HUES64 (cell line): ENCODE measurements around the gene SEL1L3. TPM values are rescaled to one million over a fixed set of nuclear protein-coding genes. Genes with fewer than 3 reads are reported as not detected.
"Not testable (repeated sequence)": the region's sequence is repeated elsewhere in the genome, so short reads cannot be mapped to it uniquely, and the experiment has no call there.

Experiments
- H3K27ac ChIP-seq: 2 replicates; pipeline ENCODE4 v1.7.0; 2013; ENCODE audit warnings: low read depth, low read length, inconsistent platforms
- H3K27me3 ChIP-seq: 2 replicates; pipeline ENCODE4 v1.6.1; 2013; ENCODE audit warnings: mild to moderate bottlenecking, low read length; ENCODE audit not compliant: insufficient read depth
- H3K36me3 ChIP-seq: 2 replicates; pipeline ENCODE4 v1.6.1; 2013; ENCODE audit warnings: mild to moderate bottlenecking, low read length; ENCODE audit not compliant: insufficient read depth
- H3K4me1 ChIP-seq: 2 replicates; pipeline ENCODE4 v1.6.1; 2013; ENCODE audit warnings: mild to moderate bottlenecking, low read length, moderate library complexity; ENCODE audit not compliant: insufficient read depth
- H3K4me3 ChIP-seq: 2 replicates; pipeline ENCODE4 v1.5.1; 2013; ENCODE audit warnings: mild to moderate bottlenecking, low read length, moderate library complexity
- H3K9ac ChIP-seq: 2 replicates; pipeline ENCODE4 v1.6.1; 2013; ENCODE audit warnings: mild to moderate bottlenecking, low read depth, low read length
- H3K9me3 ChIP-seq: 2 replicates; pipeline ENCODE4 v1.6.1; 2013; ENCODE audit warnings: low read depth, low read length; ENCODE audit not compliant: insufficient read depth
- WGBS: fragments of 150-250, 120-280 bp; methylation state at CpG from one replicate; pipeline ENCODE4 v1.1.7; 2013; ENCODE audit warnings: missing lambda C conversion rate; 5-methylcytosine and 5-hydroxymethylcytosine counted together
- polyA plus RNA-seq, 2 experiments: library from polyadenylated mRNA; stranded (reverse); fragments of 50-300 nt; gene quantifications; one replicate each; pipeline ENCODE4 v1.2.3, GENCODE V29; 2013

The SEL1L3 gene
- 24.9 TPM for polyA plus RNA-seq (2013, experiment 1 of 2)
- polyA plus RNA-seq (2013, experiment 2 of 2) = 24.5 TPM

DNA sequence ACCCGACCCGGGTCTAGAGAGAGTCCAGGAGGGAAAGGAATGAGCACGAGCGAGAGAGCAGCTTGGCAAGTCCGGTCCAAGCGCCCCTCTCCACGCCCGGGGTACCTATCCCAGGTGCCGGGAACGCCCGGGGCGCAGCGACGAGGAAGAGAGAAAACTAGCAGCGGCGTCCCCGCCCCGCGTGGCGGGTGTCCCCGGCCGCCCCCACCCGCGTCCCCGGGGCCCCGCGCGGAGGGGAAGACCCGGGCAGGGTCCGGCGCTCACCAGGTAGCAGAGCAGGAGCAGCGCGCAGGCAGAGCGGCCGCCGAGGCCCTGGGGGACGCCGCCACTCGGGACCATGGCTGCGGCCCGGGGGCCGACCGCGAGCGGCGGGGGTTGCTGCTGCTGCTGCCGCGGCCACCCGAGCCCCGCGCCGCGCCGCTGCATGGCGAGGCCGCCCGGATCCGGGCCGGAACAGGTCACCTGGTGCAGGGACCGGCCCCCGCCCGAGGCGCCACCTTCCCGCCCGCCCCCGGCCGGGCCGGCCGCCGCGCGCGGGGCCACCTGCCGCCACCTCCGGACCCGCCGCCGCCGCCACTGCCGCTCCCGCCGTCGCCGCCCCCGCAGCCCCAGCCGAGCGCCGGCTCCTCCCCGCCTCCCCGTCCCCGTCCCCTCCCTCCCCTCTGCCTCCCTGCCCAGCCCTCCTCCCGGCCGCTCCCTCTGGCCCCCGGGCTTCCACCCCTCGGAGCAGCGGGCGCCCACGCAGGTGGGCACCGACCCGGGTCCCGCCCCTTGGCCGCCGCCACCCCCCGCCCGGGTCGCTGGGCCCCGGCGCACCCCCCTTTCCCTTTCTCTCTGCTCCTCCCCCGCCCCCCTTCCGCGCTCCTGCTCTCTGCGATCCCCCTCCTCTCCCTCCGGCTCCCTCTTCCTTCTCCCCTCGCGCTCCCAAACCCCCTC is at the start of gene SEL1L3:
Gene SEL1L3, minus strand, starts transcription at position 578 of the 936 bp plus-strand sequence. Its CDS starts 152 bp downstream, at position 426.
- H3K36me3 ChIP-seq = no peaks in the 10 kb centered on the region
- peak within 1 kb of the TSS; percentile 78 for H3K4me3 ChIP-seq
- peak within 1 kb of the TSS; percentile 77 for H3K9ac ChIP-seq
- peaks cover 26% of the 10 kb centered on the region for H3K4me1 ChIP-seq
- H3K9me3 ChIP-seq = no peaks in the 10 kb centered on the region
- under 1% methylated on average over 112 of the region's 115 CpGs for WGBS
- H3K27me3 ChIP-seq = peaks cover 29% of the 10 kb centered on the region; the same call in 1 of the 2 replicates
- peak within 1 kb of the TSS; percentile 71; the same call in 1 of the 2 replicates for H3K27ac ChIP-seq

DNA sequence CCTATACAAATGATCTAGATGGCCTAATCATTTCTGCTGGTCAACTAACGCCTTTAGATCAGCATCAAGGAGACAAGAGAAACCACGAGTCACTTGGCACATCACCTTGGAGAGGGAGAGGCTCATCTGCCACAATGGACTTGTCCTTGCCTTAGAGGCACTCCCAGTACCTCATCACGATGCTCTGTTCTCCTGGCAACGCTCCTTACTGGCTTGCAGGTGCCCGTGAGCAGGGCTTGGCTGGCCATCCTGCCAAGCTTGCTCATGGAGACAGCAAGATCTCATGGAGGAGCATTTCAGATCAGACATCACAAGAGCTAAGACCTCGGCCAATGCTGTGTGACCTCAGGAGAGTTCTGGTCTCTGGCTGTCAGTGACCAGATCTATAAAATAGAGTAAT is 48.6 kb upstream of the SEL1L3 start:
- Histone ChIP-seq H3K4me1 (peaks cover 16% of the 10 kb centered on the region; the same call in 1 of the 2 replicates), H3K36me3 (no peaks in the 10 kb centered on the region), H3K27me3 (peaks cover 10% of the 10 kb centered on the region; the same call in 1 of the 2 replicates), H3K27ac (no peak overlapping the region), H3K9ac (no peak overlapping the region), H3K4me3 (no peak overlapping the region), H3K9me3 (no peaks in the 10 kb centered on the region)
- 78% methylated on average over 6 of the region's 6 CpGs for WGBS

DNA sequence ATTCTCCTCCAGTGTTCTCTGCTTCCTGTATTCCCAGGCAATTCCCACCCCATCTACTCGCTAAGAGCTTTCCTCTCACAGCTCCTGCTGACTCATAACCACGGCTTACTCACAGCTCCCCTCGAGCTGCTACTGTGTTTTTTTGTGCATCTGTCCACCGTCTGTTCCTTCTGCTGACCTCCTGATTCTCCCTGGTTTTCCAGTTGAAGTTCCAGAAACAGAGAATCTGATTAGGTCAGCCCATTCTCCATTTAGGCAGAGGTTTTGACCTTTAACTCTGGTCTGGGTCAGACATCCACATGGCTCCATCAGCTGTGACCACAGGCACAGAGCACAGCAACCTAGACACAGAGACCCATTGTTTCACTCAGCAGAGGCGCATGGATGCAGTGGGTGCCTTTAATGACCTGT is 45.7 kb upstream of the SEL1L3 start:
- Histone ChIP-seq H3K9me3 (no peaks in the 10 kb centered on the region), H3K36me3 (no peaks in the 10 kb centered on the region), H3K27ac (no peak overlapping the region), H3K4me1 (peaks cover 4% of the 10 kb centered on the region; the same call in 1 of the 2 replicates), H3K27me3 (peaks cover 10% of the 10 kb centered on the region; the same call in 1 of the 2 replicates), H3K9ac (no peak overlapping the region), H3K4me3 (no peak overlapping the region)
- WGBS = 70% methylated on average over 5 of the region's 5 CpGs

DNA sequence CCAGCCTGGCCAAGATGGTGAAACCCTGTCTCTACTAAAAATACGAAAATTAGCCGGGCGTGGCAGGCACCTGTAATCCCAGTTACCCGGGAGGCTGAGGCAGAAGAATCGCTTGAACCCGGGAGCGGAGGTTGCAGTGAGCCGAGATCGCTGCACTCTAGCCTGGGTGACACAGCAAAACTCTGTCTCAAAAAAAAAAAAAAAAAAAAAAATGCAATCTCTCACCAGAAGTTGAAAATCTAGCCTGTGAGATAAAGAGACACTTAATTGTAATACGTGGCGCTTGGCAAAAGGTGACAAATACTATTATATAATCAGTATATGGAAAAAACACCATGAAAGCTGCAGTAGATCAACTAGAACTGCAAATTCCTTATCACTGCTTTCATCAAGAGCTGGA is 43.3 kb upstream of the SEL1L3 start:
- not testable (repeated sequence) for H3K4me1 ChIP-seq, H3K4me3 ChIP-seq, H3K9ac ChIP-seq, H3K36me3 ChIP-seq, H3K27ac ChIP-seq, H3K27me3 ChIP-seq, H3K9me3 ChIP-seq
- 98% methylated on average over 9 of the region's 11 CpGs for WGBS

DNA sequence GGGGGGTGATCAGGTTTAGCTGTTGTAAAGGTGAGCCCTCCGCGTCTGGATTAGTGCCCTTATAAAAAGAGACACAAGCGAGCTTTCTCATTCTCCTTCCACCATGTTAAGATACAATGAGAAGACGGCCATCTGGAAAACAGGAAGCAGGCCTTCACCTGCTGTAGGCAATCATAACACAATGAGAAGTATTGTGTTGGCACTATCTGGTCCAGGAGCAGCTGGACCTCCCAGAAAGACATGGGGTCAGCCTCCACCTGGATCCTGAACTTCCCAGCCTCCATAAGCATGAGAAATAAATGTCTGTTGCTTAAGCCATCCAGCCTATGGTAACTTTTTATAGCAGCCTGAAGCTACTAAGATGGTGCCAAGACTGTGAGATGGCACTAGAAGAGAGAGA is 42.6 kb upstream of the SEL1L3 start:
- 94% methylated on average over 4 of the region's 4 CpGs for WGBS
- Histone ChIP-seq H3K27ac (no peak overlapping the region), H3K36me3 (no peaks in the 10 kb centered on the region), H3K4me1 (no peaks in the 10 kb centered on the region), H3K9me3 (no peaks in the 10 kb centered on the region), H3K27me3 (no peaks in the 10 kb centered on the region), H3K4me3 (no peak overlapping the region), H3K9ac (no peak overlapping the region)

DNA sequence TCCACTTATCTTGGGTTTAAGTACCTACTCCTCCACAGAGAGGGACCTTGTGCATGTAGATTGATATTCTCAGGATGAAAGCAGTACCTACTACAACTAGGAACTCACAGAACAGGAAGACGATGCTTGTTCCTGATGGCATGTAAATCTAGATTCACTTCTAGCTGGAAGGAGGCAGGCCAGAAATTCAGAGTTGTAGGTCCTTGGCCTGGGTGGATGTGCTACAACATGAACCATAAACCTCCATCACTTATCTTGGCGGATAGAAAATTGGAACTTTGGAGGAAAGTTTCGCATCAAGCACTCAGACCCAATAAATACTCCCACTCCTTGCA is 41.9 kb upstream of the SEL1L3 start:
- no peaks in the 10 kb centered on the region for H3K9me3 ChIP-seq
- H3K4me1 ChIP-seq = no peaks in the 10 kb centered on the region
- H3K4me3 ChIP-seq = no peak overlapping the region
- H3K27me3 ChIP-seq = no peaks in the 10 kb centered on the region
- H3K27ac ChIP-seq = no peak overlapping the region
- WGBS = 90% methylated on average over 3 of the region's 3 CpGs
- no peaks in the 10 kb centered on the region for H3K36me3 ChIP-seq
- no peak overlapping the region for H3K9ac ChIP-seq

DNA sequence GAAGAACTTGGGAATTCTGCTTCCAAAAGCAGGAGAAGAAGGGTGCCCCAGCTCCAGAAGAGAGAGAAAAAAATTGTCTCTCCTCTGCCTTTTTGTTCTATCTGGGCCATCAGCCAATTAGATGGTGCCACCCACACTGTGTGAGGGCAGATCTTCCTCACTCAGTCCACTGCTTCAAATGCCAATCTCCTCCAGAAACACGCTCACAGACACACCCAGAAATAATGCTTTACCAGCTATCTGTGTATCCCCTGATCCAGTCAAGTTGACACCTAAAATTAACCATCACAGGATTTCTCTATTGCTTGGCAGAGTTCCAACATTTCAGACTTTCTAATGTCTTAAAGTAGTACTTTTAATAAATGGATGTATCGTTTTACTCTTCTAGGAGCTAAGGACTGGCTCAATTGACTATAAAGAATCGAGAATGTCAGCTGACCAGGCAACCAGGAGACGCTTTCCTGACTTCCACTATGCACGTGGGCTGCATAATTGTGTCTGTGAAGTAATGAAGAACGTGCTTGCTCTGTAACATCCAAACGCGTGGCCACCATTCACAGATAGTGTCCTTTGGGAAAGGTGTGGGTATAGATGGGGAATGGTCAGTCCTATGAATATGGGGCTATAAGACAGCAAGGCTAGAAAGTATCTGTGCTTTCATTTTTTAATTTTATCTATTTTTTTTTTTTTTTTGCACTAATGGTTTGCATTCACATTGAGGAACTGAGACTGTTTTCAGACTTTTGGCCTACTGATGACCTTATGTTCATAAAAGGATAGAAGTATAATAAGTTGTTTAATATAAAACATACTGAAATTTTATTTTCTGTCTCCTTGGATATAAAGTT is 41.3 kb upstream of the SEL1L3 start:
- no peaks in the 10 kb centered on the region for H3K27me3 ChIP-seq
- no peaks in the 10 kb centered on the region for H3K4me1 ChIP-seq
- no peak overlapping the region for H3K4me3 ChIP-seq
- no peaks in the 10 kb centered on the region for H3K36me3 ChIP-seq
- H3K9ac ChIP-seq = no peak overlapping the region
- 94% methylated on average over 8 of the region's 8 CpGs for WGBS
- no peak overlapping the region for H3K27ac ChIP-seq
- no peaks in the 10 kb centered on the region for H3K9me3 ChIP-seq

DNA sequence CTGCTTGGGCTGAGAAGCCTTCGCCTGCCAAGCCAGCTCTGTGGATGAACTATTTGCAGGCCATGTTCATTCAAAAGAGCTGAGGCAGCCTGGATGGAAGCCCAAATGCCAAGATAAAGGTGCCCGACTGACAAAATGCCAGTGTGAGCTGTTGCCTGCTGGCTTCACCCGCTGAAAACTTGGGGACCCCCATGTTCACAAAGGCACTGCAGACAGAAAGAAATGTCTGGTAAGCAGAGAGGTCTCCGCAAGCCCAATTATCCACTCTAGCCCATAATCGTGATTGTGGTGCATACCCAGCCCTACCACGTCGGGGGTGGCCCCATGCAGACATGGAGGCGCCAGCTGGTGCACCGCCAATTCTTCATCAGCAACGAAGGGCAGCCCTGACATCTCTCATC is 38.2 kb upstream of the SEL1L3 start:
- Histone ChIP-seq H3K27ac (no peak overlapping the region), H3K4me1 (no peaks in the 10 kb centered on the region), H3K9me3 (no peaks in the 10 kb centered on the region), H3K9ac (no peak overlapping the region), H3K4me3 (no peak overlapping the region), H3K36me3 (no peaks in the 10 kb centered on the region), H3K27me3 (no peaks in the 10 kb centered on the region)
- WGBS = 91% methylated on average over 10 of the region's 10 CpGs

DNA sequence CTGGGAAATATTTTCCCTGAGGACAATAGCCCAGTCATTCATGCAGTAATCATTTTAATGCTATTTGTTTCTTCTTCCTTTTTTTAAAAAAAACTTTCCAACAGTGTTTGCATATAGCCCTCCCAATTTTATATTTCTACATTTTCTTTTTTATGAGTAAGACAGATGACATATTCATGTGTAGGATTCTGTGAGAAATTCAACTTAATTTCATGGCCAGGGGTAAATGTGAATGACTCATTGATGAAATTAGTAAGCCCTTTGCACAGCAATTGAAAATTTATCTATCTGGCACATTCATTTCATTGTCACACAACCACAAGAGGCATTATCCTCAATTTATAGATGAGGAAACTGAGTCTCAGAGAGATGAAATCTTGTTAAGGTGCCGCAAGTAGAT is 37.5 kb upstream of the SEL1L3 start:
- Histone ChIP-seq H3K4me1 (no peaks in the 10 kb centered on the region), H3K27me3 (no peaks in the 10 kb centered on the region), H3K9me3 (no peaks in the 10 kb centered on the region), H3K27ac (no peak overlapping the region), H3K9ac (no peak overlapping the region), H3K36me3 (no peaks in the 10 kb centered on the region), H3K4me3 (no peak overlapping the region)
- WGBS = 100% methylated on average over 1 of the region's 1 CpG

DNA sequence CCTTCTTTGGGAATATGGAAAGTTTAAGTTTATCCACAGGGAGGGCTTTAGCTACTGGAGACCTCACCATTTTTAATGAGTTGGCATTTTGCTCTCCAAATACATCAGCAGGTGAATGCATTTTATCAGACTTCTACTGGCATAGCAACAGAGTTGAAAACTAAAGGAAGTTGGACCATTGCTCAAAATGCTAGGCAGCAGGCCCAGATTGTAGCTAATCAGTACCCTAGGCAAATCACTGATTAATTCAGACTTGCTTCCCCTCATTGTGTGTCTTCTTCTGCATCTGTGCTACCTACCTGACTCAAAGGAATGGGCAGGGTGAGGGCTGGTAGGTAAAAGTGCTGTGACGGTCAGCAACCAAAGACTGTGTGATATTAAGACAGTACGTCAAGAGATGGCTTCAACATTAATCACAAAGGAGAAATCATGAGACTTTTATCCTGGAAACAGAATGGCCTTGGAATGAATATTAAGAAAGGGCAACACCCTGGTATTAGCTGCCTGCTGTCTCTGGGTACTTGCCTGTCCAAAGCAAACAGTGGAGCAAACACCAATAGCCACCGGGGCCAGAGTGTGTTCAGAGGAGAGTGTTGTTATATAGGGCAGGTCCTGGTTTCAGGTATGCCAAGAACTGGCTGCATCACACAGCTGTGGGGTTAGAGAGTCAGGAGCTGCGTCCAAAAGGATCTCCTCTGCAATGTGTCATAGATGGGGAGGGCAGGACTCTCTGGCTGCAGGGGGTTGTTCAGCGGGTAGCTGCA is 34.2 kb upstream of the SEL1L3 start:
- Histone ChIP-seq H3K4me1 (peaks cover 5% of the 10 kb centered on the region), H3K9me3 (no peaks in the 10 kb centered on the region), H3K9ac (no peak overlapping the region), H3K27me3 (no peaks in the 10 kb centered on the region), H3K36me3 (no peaks in the 10 kb centered on the region), H3K27ac (no peak overlapping the region), H3K4me3 (no peak overlapping the region)
- 90% methylated on average over 5 of the region's 5 CpGs for WGBS
